IMR-90 (cell line): ENCODE data around the gene PRKCE. TPM values are rescaled to one million over a fixed set of nuclear protein-coding genes. Genes with fewer than 3 reads are reported as not detected.

Experiments
- ATAC-seq: fragments of 200-7000 bp; cut with Tn5 transposase; 2 replicates; pipeline ENCODE4 v1.9.1; 2020; ENCODE audit warnings: low read depth, mild to moderate bottlenecking, moderate library complexity
- BruUV-seq: library from RNA; stranded (reverse); fragments of 400-500 nt; replicated peaks from 2 replicates; lab custom pipeline; 2021; lab: Mats Ljungman, UMichigan
- CTCF ChIA-PET: fragments of 300-600 bp; formaldehyde crosslinking; extraction: SDS; loops from one replicate; lab custom pipeline; 2021; ENCODE audit warnings: antibody characterized with exemption; lab: Yijun Ruan, JAX
- POLR2A ChIA-PET: fragments of 300-600 bp; sonication (Branson Sonifier 250); formaldehyde crosslinking; loops from one replicate; lab custom pipeline; 2022; ENCODE audit warnings: antibody characterized with exemption; ENCODE audit not compliant: unreplicated experiment; lab: Charles Lee
- DNase-seq: peaks from one replicate; pipeline ENCODE4 v3.0.0; 2013
- H2AFZ ChIP-seq: replicated peaks from 2 replicates; pipeline ENCODE3; 2013; ENCODE audit warnings: low read length, mild to moderate bottlenecking; ENCODE audit not compliant: poor library complexity
- H2AK5ac ChIP-seq: 2 replicates; pipeline ENCODE4 v1.6.1; 2013; ENCODE audit warnings: low read depth, low read length, inconsistent platforms
- H2AK9ac ChIP-seq: replicated peaks from 2 replicates; pipeline ENCODE3; 2013; ENCODE audit warnings: mild to moderate bottlenecking, low read depth, low read length, moderate library complexity; ENCODE audit not compliant: poor library complexity
- H2BK120ac ChIP-seq: 2 replicates; pipeline ENCODE4 v1.6.1; 2013; ENCODE audit warnings: low read depth, low read length, inconsistent platforms
- H2BK15ac ChIP-seq: 3 replicates; pipeline ENCODE4 v1.6.1; 2013; ENCODE audit warnings: low read depth, low read length, inconsistent platforms
- H2BK20ac ChIP-seq: 2 replicates; pipeline ENCODE4 v1.6.1; 2013; ENCODE audit warnings: low read depth, mild to moderate bottlenecking, inconsistent platforms, low read length, moderate library complexity
- H2BK5ac ChIP-seq: 2 replicates; pipeline ENCODE4 v1.6.1; 2013; ENCODE audit warnings: mild to moderate bottlenecking, low read depth, low read length, inconsistent platforms; ENCODE audit not compliant: poor library complexity, severe bottlenecking
- H3K14ac ChIP-seq: replicated peaks from 2 replicates; pipeline ENCODE4 v1.6.1; 2013; ENCODE audit warnings: low read depth, low read length, inconsistent platforms
- H3K18ac ChIP-seq: 2 replicates; pipeline ENCODE4 v1.6.1; 2013; ENCODE audit warnings: low read depth, low read length, control low read depth
- H3K23ac ChIP-seq: 2 replicates; pipeline ENCODE4 v1.6.1; 2013; ENCODE audit warnings: low read depth, low read length, inconsistent platforms
- H3K27ac ChIP-seq: 2 replicates; pipeline ENCODE4 v1.5.1; 2013; ENCODE audit warnings: mild to moderate bottlenecking, control low read depth, low read length; ENCODE audit not compliant: insufficient read depth
- H3K27me3 ChIP-seq: 2 replicates; pipeline ENCODE4 v1.6.1; 2013; ENCODE audit warnings: low read length; ENCODE audit not compliant: control insufficient read depth, insufficient read depth
- H3K36me3 ChIP-seq: 2 replicates; pipeline ENCODE4 v1.6.1; 2013; ENCODE audit warnings: low read length, mixed read lengths; ENCODE audit not compliant: control insufficient read depth, insufficient read depth
- H3K4ac ChIP-seq: 2 replicates; pipeline ENCODE4 v1.6.1; 2013; ENCODE audit warnings: low read depth, low read length, inconsistent platforms
- H3K4me1 ChIP-seq: 2 replicates; pipeline ENCODE4 v1.6.1; 2013; ENCODE audit warnings: low read length, mixed read lengths; ENCODE audit not compliant: control insufficient read depth, insufficient read depth
- H3K4me2 ChIP-seq: 2 replicates; pipeline ENCODE4 v1.6.1; 2013; ENCODE audit warnings: low read depth, mild to moderate bottlenecking, control low read depth, low read length, moderate library complexity
- H3K4me3 ChIP-seq: 2 replicates; pipeline ENCODE4 v1.5.1; 2013; ENCODE audit warnings: low read depth, mild to moderate bottlenecking, control low read depth, low read length, moderate library complexity; ENCODE audit not compliant: insufficient read depth
- H3K56ac ChIP-seq: 2 replicates; pipeline ENCODE4 v1.6.1; 2013; ENCODE audit warnings: low read length, inconsistent platforms; ENCODE audit not compliant: insufficient read depth; ENCODE audit errors: extremely low read depth
- H3K79me1 ChIP-seq, 2 experiments: 2 replicates each; pipeline ENCODE4 v1.6.1; 2013; ENCODE audit warnings: low read length in 2 of 2, inconsistent platforms in 1 of 2, low read depth in 1 of 2
- H3K9ac ChIP-seq: 2 replicates; pipeline ENCODE4 v1.6.1; 2013; ENCODE audit warnings: low read depth, low read length, control low read depth
- H3K9me1 ChIP-seq: 2 replicates; pipeline ENCODE4 v1.6.1; 2013; ENCODE audit warnings: low read length, inconsistent platforms; ENCODE audit not compliant: insufficient read depth
- H3K9me3 ChIP-seq: 2 replicates; pipeline ENCODE4 v1.6.1; 2013; ENCODE audit warnings: low read length; ENCODE audit not compliant: control insufficient read depth, insufficient read depth
- H4K20me1 ChIP-seq: 2 replicates; pipeline ENCODE4 v1.6.1; 2013; ENCODE audit warnings: low read length, inconsistent platforms; ENCODE audit not compliant: insufficient read depth
- H4K5ac ChIP-seq: 2 replicates; pipeline ENCODE4 v1.6.1; 2013; ENCODE audit warnings: mild to moderate bottlenecking, low read depth, low read length, control low read depth
- H4K8ac ChIP-seq, 2 experiments: 2 replicates each; pipeline ENCODE4 v1.6.1; 2013; ENCODE audit warnings: low read depth in 2 of 2, low read length in 2 of 2, control low read depth in 1 of 2, inconsistent platforms in 1 of 2
- H4K91ac ChIP-seq: 2 replicates; pipeline ENCODE4 v1.6.1; 2013; ENCODE audit warnings: low read depth, low read length, inconsistent platforms; ENCODE audit not compliant: insufficient read depth
- BHLHE40 ChIP-seq: fragments of 150-350 bp; IDR thresholded peaks from 2 replicates; pipeline ENCODE4 v1.6.1; 2016; ENCODE audit warnings: mild to moderate bottlenecking, low read depth, low read length
- CEBPB ChIP-seq: IDR thresholded peaks from 2 replicates; pipeline ENCODE4 v1.6.1; 2012; ENCODE audit warnings: low read depth, low read length, improper control_type of control experiment
- CHD1 ChIP-seq: IDR thresholded peaks from 2 replicates; pipeline ENCODE4 v1.6.1; 2012; ENCODE audit warnings: low read depth, low read length, improper control_type of control experiment
- FOS ChIP-seq: fragments of 150-350 bp; IDR thresholded peaks from 2 replicates; pipeline ENCODE4 v1.6.1; 2016; ENCODE audit warnings: low read depth, low read length
- MAFK ChIP-seq: IDR thresholded peaks from 2 replicates; pipeline ENCODE4 v1.6.1; 2012; ENCODE audit warnings: low read depth, low read length, improper control_type of control experiment
- MAZ ChIP-seq: IDR thresholded peaks from 2 replicates; pipeline ENCODE4 v1.6.1; 2012; ENCODE audit warnings: low read depth, mild to moderate bottlenecking, low read length, improper control_type of control experiment, moderate library complexity, borderline replicate concordance
- MXI1 ChIP-seq: IDR thresholded peaks from 2 replicates; pipeline ENCODE4 v1.6.1; 2012; ENCODE audit warnings: low read depth, mild to moderate bottlenecking, low read length, moderate library complexity, borderline replicate concordance
- NFE2L2 ChIP-seq: fragments of 150-350 bp; IDR thresholded peaks from 2 replicates; pipeline ENCODE4 v1.6.1; 2016; ENCODE audit warnings: low read depth, mild to moderate bottlenecking, low read length
- POLR2A ChIP-seq: IDR thresholded peaks from 2 replicates; pipeline ENCODE4 v1.6.1; 2012; ENCODE audit warnings: mild to moderate bottlenecking, low read depth, low read length
- RAD21 ChIP-seq: IDR thresholded peaks from 2 replicates; pipeline ENCODE4 v1.6.1; 2012; ENCODE audit warnings: low read length, improper control_type of control experiment
- RCOR1 ChIP-seq: IDR thresholded peaks from 2 replicates; pipeline ENCODE4 v1.6.1; 2012; ENCODE audit warnings: mild to moderate bottlenecking, low read length, improper control_type of control experiment; ENCODE audit not compliant: insufficient replicate concordance
- RFX5 ChIP-seq: IDR thresholded peaks from 2 replicates; pipeline ENCODE4 v1.8.0; 2012; ENCODE audit warnings: low read depth, mild to moderate bottlenecking, low read length, moderate library complexity
- SMC3 ChIP-seq: fragments of 150-350 bp; IDR thresholded peaks from 2 replicates; pipeline ENCODE4 v1.6.1; 2016; ENCODE audit warnings: low read depth, mild to moderate bottlenecking, antibody characterized with exemption, low read length, moderate library complexity
- WGBS, 2 experiments: methylation state at CpG; one replicate each; pipeline versions ENCODE4 v1.1.5 to v1.1.7; 2013; ENCODE audit warnings: missing lambda C conversion rate in 2 of 2; ENCODE audit not compliant: insufficient read length in 1 of 2; ENCODE audit errors: extremely low coverage in 2 of 2; 5-methylcytosine and 5-hydroxymethylcytosine counted together
- dilution Hi-C: fragments of 300-500 bp; cut with HindIII; formaldehyde crosslinking; loops from one replicate; pipeline ENCODE4 v1.14.3; 2018; ENCODE audit warnings: low sequenced_read_pairs; ENCODE audit not compliant: unreplicated experiment
- in situ Hi-C: fragments of 300-500 bp; cut with MboI; formaldehyde crosslinking; loops from 3 replicates; pipeline ENCODE4 v1.14.3; 2019; ENCODE audit warnings: low sequenced_read_pairs, inconsistent platforms, mixed read lengths
- intact Hi-C: fragments of 100-400 bp; cut with micrococcal nuclease; formaldehyde crosslinking; loops from 2 replicates; pipeline ENCODE4 v1.10.0; 2022
- polyA plus RNA-seq, 3 experiments: library from polyadenylated mRNA; depleted of rRNA; stranded (reverse); fragments of >200 nt; gene quantifications; 2 replicates each; pipeline ENCODE4 v1.2.3, GENCODE V29; 2012; ENCODE audit warnings: low replicate concordance in 1 of 3
- total RNA-seq: library from RNA; depleted of rRNA; stranded (reverse); fragments of >200 nt; gene quantifications from 2 replicates; pipeline ENCODE4 v1.2.3, GENCODE V29; 2012
- TF ChIP-seq, protein P1 (sequence below): fragments of 150-350 bp; IDR thresholded peaks from 2 replicates; pipeline ENCODE4 v1.6.1; 2016; ENCODE audit warnings: low read depth, mild to moderate bottlenecking, low read length, moderate library complexity, borderline replicate concordance
- TF ChIP-seq, protein P2 (sequence below): fragments of 150-350 bp; IDR thresholded peaks from 2 replicates; pipeline ENCODE4 v1.6.1; 2017; ENCODE audit warnings: mild to moderate bottlenecking, antibody characterized with exemption, low read length, low read depth
- TF ChIP-seq, protein P3 (sequence below): conservative IDR thresholded peaks from 2 replicates; pipeline ENCODE4 v1.5.1; 2012; ENCODE audit warnings: mild to moderate bottlenecking, low read depth, low read length, improper control_type of control experiment

Gene PRKCE
- total and polyA plus RNA-seq, 2 of the 4 experiments (the other 2 are of a cell fraction) = 8.1 to 32.4 TPM

DNA sequence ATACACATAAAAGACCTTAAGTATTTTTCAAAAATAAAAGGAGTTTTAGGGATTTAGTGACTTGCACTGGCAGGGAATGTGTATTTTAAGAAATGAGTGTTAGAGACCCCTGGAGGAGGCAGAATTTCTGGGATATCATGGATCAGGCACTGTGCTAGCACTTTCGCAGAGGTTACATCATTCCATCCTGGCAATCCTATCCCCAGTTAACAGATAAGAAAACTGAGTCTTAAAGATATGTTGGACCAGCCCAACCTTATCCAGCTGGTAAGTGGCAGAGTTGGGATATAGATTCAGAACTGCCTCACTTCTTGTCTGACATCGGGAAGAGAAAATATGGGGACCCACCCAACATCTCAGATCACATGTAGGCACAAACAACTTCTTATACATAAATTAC, 485.5 kb downstream of the PRKCE start:
- Histone ChIP-seq H3K27me3 (no peaks in the 10 kb centered on the region), H3K9me3 (no peaks in the 10 kb centered on the region), H3K14ac (no peak overlapping the region), H3K4me2 (no peak overlapping the region), H3K56ac (no peak overlapping the region), H2BK5ac (no peak overlapping the region), H2BK15ac (no peak overlapping the region), H3K79me1 (peaks cover 4 to 13% of the 10 kb centered on the region in 2 experiments; a peak in 2 of 4 replicates), H3K36me3 (no peaks in the 10 kb centered on the region), H3K4ac (no peak overlapping the region), H2BK20ac (no peak overlapping the region), H4K5ac (no peak overlapping the region), H3K9ac (no peak overlapping the region), H3K9me1 (peaks cover 18% of the 10 kb centered on the region; the same call in 1 of the 2 replicates), H3K23ac (no peak overlapping the region), H2AFZ (no peak overlapping the region), H3K4me3 (no peak overlapping the region), H2BK120ac (no peak overlapping the region), H4K91ac (no peak overlapping the region), H4K20me1 (no peaks in the 10 kb centered on the region), H2AK9ac (no peak overlapping the region), H3K4me1 (peaks cover 5% of the 10 kb centered on the region), H4K8ac (no peak overlapping the region), H2AK5ac (no peak overlapping the region), H3K18ac (no peak overlapping the region), H3K27ac (no peak overlapping the region)
- intact Hi-C loops (loop anchor here (5.0 kb wide), 1 partner anchor 65 kb away; no protein-coding TSS in a partner anchor), dilution Hi-C loops (no loop called here), in situ Hi-C loops (no loop called here)
- POLR2A ChIA-PET = no interaction called here
- no CpG with 5 or more reads among the region's 2 CpGs for WGBS, 2 experiments
- no peak for ATAC-seq
- DNase-seq = no peak
- CTCF ChIA-PET = no interaction called here
- BruUV-seq = no TSS peak
- TF ChIP-seq MXI1 (no peak), SMC3 (no peak), MAFK (no peak), MAZ (no peak), RCOR1 (no peak), NFE2L2 (no peak), RFX5 (no peak), CHD1 (no peak), POLR2A (no peak), CEBPB (no peak), FOS (no peak), RAD21 (no peak), BHLHE40 (no peak)
- TF ChIP-seq, protein P1, sequence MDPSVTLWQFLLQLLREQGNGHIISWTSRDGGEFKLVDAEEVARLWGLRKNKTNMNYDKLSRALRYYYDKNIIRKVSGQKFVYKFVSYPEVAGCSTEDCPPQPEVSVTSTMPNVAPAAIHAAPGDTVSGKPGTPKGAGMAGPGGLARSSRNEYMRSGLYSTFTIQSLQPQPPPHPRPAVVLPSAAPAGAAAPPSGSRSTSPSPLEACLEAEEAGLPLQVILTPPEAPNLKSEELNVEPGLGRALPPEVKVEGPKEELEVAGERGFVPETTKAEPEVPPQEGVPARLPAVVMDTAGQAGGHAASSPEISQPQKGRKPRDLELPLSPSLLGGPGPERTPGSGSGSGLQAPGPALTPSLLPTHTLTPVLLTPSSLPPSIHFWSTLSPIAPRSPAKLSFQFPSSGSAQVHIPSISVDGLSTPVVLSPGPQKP = no peak
- TF ChIP-seq, protein P2, sequence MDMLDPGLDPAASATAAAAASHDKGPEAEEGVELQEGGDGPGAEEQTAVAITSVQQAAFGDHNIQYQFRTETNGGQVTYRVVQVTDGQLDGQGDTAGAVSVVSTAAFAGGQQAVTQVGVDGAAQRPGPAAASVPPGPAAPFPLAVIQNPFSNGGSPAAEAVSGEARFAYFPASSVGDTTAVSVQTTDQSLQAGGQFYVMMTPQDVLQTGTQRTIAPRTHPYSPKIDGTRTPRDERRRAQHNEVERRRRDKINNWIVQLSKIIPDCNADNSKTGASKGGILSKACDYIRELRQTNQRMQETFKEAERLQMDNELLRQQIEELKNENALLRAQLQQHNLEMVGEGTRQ = no peak
- TF ChIP-seq, protein P3, sequence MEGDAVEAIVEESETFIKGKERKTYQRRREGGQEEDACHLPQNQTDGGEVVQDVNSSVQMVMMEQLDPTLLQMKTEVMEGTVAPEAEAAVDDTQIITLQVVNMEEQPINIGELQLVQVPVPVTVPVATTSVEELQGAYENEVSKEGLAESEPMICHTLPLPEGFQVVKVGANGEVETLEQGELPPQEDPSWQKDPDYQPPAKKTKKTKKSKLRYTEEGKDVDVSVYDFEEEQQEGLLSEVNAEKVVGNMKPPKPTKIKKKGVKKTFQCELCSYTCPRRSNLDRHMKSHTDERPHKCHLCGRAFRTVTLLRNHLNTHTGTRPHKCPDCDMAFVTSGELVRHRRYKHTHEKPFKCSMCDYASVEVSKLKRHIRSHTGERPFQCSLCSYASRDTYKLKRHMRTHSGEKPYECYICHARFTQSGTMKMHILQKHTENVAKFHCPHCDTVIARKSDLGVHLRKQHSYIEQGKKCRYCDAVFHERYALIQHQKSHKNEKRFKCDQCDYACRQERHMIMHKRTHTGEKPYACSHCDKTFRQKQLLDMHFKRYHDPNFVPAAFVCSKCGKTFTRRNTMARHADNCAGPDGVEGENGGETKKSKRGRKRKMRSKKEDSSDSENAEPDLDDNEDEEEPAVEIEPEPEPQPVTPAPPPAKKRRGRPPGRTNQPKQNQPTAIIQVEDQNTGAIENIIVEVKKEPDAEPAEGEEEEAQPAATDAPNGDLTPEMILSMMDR = no peak
